ENCODE measurements around the gene BBX.
"Not testable (repeated sequence)": the region's sequence is repeated elsewhere in the genome, so short reads cannot be mapped to it uniquely, and the experiment has no call there.

The BBX gene

GRCh38 chr3:107670986-107671385 is 148.2 kb downstream of the BBX start:
- H3K4me3 ChIP-seq (ENCODE audit: low read depth, low read length): no peak overlapping the region
- no peak for DNase-seq (ENCODE audit: low read depth)

- H3K4me3 ChIP-seq (ENCODE audit: low read depth, low read length): no peak overlapping the region
- no peak for DNase-seq (ENCODE audit: low read depth)
Observed at GRCh38 chr3:107674371-107674770, 151.6 kb downstream of the BBX start.

DNA sequence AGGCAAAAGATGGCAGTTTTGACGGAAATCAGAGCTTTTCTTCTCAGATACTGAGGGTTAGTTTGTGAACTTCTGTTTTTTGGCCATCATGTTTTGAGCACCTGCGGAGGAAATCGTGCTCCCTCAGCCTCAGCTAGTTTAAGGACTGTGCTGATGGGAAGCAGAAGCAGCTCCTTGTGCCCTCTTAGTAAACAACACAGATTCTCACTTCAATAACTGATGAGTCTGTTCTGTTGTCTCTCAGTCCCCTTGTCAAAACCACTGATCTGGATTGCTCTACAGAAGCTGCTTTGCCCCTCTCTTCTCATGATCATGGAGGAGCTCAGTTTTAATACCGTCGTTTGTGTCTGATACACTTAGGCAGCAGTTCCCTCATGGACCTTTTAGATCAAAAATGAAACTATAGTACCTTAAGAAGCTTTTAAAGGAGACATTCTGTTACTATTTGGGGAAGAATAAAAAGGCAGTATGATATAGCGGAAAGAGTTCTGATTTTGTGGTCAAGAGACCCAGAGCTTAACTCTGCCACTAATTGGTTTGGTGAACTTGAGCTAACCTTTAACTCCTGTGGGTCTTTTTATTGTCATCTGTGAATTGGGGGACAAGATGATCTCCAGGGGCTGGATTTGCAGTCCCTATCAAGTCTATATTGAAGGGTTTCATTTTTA is 152.6 kb downstream of the BBX start:
- H3K4me3 ChIP-seq (ENCODE audit: low read depth, low read length): no peak overlapping the region
- no peak for DNase-seq (ENCODE audit: low read depth)

- DNase-seq (ENCODE audit: low read depth): no peak
- H3K4me3 ChIP-seq (ENCODE audit: low read depth, low read length): no peak overlapping the region
Observed at GRCh38 chr3:107676469-107677309, 153.9 kb downstream of the BBX start.

- no peak overlapping the region for H3K4me3 ChIP-seq (ENCODE audit: low read depth, low read length)
- DNase-seq (ENCODE audit: low read depth): no peak
Observed at GRCh38 chr3:107679921-107680320, 157.2 kb downstream of the BBX start.

- H3K4me3 ChIP-seq (ENCODE audit: low read depth, low read length): no peak overlapping the region
- no peak for DNase-seq (ENCODE audit: low read depth)
Observed at GRCh38 chr3:107680698-107681097, 157.9 kb downstream of the BBX start.

DNA sequence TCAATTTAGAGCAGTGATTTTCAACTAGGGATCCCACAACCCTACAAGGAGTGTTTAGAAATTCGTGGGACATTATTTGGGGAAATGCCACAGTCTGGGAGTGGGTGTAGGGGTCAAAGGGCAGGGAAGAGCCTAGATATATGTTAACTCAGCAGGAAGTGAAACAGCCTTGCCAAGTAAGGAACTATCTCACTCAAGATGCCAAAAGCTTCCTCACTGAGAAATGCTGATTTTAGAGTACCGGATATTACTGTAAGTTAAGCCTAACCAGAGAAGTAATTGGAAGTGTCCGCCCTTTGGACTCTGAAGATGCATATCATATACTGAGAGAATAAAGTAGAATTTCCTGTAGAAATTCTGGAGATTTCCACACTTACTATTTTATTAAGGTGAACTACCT is 158.6 kb downstream of the BBX start:
- H3K4me3 ChIP-seq (ENCODE audit: low read depth, low read length): no peak overlapping the region
- DNase-seq (ENCODE audit: low read depth): no peak

DNA sequence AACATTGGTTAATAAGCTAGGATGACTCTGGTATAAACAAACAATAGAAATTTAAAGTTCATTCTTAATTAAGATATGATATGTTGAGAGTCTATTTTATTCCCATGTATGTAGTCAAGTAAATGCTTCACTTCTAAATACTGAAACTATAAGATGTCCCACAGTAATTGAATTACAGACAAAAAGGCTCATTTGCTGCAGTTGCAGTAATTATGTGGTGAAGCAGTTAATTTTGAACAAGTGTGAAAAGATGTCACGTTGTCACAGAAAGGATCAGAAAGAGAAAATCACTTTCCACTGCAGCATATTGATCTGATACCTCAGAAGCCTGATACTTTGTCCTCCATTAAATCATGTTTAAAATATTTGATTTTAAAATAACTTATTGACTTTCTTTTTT is 159.8 kb downstream of the BBX start:
- H3K4me3 ChIP-seq (ENCODE audit: low read depth, low read length): no peak overlapping the region
- no peak for DNase-seq (ENCODE audit: low read depth)

DNA sequence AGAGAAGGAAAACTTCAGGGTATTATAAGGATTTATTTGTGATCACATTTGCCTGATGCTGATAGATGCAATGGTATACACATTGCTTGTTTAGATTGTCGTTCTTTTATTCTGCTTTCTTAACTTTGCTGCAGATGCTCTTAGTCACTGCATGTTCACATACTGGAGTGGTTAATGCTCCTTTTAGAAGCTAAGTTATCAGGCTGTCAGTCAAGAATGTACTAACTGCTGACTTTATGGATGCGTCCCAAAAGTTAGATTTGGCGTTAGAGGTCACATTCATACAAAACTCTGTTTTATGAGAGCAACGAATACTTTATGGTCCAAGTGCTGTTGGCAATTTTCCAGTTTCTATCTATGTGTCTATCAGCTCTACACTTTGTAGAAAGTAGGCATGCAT is 160.7 kb downstream of the BBX start:
- no peak for DNase-seq (ENCODE audit: low read depth)

DNA sequence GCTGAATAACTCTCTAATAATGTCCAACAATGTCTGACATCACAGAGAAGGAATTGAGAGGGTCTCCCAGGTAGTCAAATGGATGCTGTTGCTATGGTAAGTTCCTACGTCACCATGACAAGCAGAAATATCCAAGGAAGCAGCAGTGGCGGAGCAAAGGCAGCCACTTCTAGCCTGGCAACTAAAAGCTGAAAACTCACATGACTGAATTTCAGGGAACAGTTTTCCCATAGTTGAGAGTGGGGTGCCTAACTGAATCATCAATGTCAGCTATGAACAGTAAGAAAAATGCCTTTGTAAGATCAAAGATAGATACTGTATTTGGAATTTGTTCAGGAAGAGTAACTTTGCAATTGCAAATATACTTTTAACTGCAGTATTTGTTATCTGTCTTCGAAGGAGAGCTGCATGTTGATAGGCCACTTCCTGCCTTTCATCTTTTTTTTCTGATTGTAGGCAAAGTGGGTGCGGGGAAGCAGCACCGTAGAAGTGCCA is 161.7 kb downstream of the BBX start:
- no peak for DNase-seq (ENCODE audit: low read depth)
- H3K4me3 ChIP-seq (ENCODE audit: low read depth, low read length): no peak overlapping the region

More for the DNA sequence above, 160.7 kb downstream of the BBX start:
- no peak overlapping the region for H3K4me3 ChIP-seq (ENCODE audit: low read depth, low read length)

DNA sequence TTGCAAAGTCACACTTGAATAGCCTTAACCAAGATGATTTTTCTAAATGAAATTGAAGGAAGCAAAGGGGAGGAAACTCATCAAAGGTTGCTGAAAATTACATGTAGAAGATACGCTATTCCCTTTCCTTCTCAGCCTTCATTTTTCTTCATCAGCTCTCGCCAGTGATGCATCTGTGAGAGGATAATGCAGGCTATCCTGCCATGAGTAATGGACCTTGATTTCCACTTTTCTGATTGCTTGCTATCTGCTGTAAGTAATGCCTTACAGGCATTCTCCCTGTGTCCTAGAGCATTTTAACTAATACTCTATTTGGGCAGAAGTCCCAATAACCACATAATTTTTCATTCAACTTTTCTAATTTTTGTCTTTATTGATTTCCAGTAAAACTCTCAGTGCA is 162.6 kb downstream of the BBX start:
- DNase-seq (ENCODE audit: low read depth): no peak
- no peak overlapping the region for H3K4me3 ChIP-seq (ENCODE audit: low read depth, low read length)

DNA sequence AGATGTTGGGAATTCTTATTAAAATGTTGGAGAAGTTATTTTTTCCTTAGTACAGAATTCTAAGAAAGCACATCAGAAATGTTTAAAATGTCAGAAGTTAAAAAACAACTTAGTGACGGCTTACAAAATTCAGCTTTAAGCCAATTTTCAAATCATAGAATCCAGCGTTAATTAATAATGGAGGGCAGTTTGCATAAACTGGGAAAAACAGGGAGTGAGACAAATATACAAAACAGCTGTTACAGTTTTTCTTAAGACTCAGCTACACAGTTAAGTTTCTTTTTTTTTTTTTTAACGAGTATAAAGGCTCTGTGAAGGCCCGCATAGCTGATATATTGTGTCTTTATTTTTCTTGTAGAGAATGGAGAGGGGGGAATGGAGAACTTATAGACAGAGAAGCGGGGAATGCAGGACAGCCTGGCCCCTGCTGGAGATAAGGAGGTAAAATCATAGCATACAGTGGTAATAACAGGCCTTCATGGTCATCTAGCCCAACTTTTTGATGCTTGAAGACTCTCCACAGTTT is 164.4 kb downstream of the BBX start:
- H3K4me3 ChIP-seq (ENCODE audit: low read depth, low read length): no peak overlapping the region
- no peak for DNase-seq (ENCODE audit: low read depth)

GRCh38 chr3:107689355-107689754 is 166.6 kb downstream of the BBX start:
- DNase-seq (ENCODE audit: low read depth): no peak
- no peak overlapping the region for H3K4me3 ChIP-seq (ENCODE audit: low read depth, low read length)

DNA sequence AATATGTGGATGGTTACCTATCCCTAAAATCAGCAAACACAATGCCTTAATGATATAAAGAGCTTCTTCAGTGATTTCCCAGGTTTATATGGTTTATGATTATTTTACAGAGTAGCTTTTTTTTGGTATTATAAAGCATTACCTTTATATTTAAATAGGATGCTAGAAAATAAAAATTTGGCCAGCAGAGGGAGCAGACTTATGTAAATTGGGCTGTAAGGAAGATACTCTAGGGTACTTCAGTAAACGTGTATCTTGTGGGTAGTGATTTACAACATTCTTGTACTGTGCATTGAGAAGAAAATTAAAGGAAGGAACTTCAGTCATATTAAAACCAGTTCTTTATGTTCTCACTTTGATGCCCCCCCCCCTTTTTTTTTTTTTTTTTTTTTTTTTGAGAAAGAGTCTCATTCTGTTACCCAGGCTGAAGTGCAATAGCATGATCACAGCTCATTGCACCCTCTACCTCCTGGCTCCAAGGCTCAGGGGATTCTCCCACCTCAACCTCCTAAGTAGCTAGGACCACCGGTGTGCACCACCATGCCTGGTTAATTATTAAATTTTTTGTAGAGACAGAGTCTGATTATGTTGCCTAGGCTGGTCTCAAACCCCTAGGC is 167.9 kb downstream of the BBX start:
- DNase-seq (ENCODE audit: low read depth): peak; percentile 24
- no peak overlapping the region for H3K4me3 ChIP-seq (ENCODE audit: low read depth, low read length)

- DNase-seq (ENCODE audit: low read depth); H3K4me3 ChIP-seq (ENCODE audit: low read depth, low read length): not testable (repeated sequence)
Observed at GRCh38 chr3:107691984-107692383, 169.2 kb downstream of the BBX start.

DNA sequence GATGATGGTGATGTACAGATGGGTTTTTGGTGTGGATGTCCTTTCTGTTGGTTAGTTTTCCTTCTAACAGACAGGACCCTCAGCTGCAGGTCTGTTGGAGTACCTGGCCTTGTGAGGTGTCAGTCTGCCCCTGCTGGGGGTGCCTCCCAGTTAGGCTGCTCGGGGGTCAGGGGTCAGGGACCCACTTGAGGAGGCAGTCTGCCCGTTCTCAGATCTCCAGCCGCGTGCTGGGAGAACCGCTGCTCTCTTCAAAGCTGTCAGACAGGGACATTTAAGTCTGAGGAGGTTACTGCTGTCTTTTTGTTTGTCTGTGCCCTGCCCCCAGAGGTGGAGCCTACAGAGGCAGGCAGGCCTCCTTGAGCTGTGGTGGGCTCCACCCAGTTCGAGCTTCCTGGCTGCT is 174.6 kb downstream of the BBX start:
- H3K4me3 ChIP-seq (ENCODE audit: low read depth, low read length); DNase-seq (ENCODE audit: low read depth): not testable (repeated sequence)

DNA sequence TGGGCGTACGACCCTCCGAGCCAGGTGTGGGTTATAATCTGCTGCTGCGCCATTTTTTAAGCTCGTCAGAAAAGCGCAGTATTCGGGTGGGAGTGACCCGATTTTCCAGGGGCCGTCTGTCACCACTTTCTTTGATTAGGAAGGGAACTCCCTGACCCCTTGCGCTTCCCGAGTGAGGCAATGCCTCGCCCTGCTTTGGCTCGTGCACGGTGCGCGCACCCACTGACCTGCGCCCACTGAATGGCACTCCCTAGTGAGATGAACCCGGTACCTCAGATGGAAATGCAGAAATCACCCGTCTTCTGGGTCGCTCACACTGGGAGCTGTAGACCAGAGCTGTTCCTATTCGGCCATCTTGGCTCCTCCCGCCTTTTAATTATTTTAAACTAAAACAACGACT is 175.1 kb downstream of the BBX start:
- H3K4me3 ChIP-seq (ENCODE audit: low read depth, low read length); DNase-seq (ENCODE audit: low read depth): not testable (repeated sequence)

GRCh38 chr3:107699682-107700081 is 176.9 kb downstream of the BBX start:
- H3K4me3 ChIP-seq (ENCODE audit: low read depth, low read length): no peak overlapping the region
- DNase-seq (ENCODE audit: low read depth): no peak

- DNase-seq (ENCODE audit: low read depth): no peak
- no peak overlapping the region for H3K4me3 ChIP-seq (ENCODE audit: low read depth, low read length)
Observed at GRCh38 chr3:107701299-107701698, 178.5 kb downstream of the BBX start.

DNA sequence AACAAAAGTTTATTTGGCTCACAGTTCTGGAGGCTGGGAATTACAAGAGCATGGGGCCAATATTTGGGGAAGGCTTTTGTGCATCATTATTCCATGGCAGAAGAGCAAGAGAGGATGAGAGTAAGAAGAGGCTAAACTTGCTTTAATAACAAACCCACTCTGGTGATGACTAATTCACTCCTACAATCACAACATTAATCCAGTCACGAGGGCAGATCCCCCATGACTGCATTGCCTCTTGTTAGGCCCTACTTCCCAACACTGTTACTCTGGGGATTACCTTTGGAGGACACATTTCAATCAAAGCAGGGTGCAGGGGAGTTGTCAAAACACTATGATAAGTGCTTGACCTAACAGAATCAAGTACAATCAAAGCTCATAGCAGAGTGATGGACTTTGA is 181.7 kb downstream of the BBX start:
- no peak overlapping the region for H3K4me3 ChIP-seq (ENCODE audit: low read depth, low read length)
- DNase-seq (ENCODE audit: low read depth): no peak
